ENCODE measurements around the gene MSMP. TPM values are rescaled to one million over a fixed set of nuclear protein-coding genes. Genes with fewer than 3 reads are reported as not detected.

MSMP gene
- total RNA-seq, 2 donors from 2014 or later: not detected

DNA sequence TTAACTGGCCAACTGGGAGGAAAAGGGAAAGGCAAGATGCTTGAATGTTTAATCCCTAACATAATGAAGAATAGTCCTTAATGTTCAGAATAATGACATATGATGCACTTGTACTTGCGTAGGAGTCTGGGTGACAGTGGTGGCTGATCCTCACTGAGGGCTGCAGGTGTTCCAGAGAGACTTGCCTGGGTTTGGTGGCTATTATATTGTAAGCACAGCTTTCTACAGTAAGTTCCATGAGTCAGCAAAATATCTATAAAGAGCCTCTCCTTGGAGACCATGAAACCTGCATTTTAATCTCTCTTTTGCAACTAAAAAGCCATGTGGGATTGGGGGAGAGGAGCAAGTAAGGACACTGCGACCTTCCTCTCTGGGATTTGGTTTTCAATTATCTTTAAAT, 35.5 kb upstream of the MSMP start:
- no peak for TF ChIP-seq POLR2A (IDR thresholded peaks at IDR 0.05)
- TF ChIP-seq, protein P1, sequence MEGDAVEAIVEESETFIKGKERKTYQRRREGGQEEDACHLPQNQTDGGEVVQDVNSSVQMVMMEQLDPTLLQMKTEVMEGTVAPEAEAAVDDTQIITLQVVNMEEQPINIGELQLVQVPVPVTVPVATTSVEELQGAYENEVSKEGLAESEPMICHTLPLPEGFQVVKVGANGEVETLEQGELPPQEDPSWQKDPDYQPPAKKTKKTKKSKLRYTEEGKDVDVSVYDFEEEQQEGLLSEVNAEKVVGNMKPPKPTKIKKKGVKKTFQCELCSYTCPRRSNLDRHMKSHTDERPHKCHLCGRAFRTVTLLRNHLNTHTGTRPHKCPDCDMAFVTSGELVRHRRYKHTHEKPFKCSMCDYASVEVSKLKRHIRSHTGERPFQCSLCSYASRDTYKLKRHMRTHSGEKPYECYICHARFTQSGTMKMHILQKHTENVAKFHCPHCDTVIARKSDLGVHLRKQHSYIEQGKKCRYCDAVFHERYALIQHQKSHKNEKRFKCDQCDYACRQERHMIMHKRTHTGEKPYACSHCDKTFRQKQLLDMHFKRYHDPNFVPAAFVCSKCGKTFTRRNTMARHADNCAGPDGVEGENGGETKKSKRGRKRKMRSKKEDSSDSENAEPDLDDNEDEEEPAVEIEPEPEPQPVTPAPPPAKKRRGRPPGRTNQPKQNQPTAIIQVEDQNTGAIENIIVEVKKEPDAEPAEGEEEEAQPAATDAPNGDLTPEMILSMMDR (IDR thresholded peaks at IDR 0.05): no peak
- intact Hi-C loops (cut with DNase I): no loop called here
- WGBS, 2 donors: 91 to 93% methylated on average over 2 of the region's 2 CpGs

DNA sequence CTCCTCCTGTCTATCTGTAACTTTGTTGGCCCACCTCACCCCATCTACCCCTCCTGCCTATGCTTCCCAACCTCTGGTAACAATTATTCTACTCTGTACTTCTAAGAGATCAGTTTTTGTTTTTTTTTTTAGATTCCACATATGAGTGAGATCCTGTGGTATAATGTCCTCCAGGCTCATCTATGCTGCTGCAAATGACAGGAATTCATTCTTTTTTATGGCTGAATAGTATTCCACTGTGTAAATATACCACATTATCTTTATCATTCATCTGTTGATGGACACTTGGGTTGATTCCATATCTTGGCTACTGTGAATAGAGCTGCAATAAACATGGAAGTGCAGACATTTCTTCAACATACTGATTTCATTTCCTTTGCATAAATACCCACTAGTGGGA, 29.3 kb upstream of the MSMP start:
- Histone ChIP-seq H3K27ac (no peak overlapping the region), H3K36me3 (replicated peaks in 1 of 2; ENCODE audit: insufficient read depth in 1 of 2, low read depth in 2 of 2) (no peaks in the 10 kb centered on the region), H3K4me3 (no peak overlapping the region), H3K4me1 (no peaks in the 10 kb centered on the region), H3K9me3 (no peaks in the 10 kb centered on the region), H3K27me3 (no peaks in the 10 kb centered on the region)
- ATAC-seq: no peak
- intact Hi-C loops (cut with DNase I): no loop called here
- TF ChIP-seq POLR2A (IDR thresholded peaks at IDR 0.05): no peak
- TF ChIP-seq, protein P1 (IDR thresholded peaks at IDR 0.05): no peak
- DNase-seq: no peak

More for the DNA sequence above, 35.5 kb upstream of the MSMP start:
- H3K27me3 ChIP-seq: no peaks in the 10 kb centered on the region
- ATAC-seq (no peak), DNase-seq (no peak)
- no peaks in the 10 kb centered on the region for H3K9me3 ChIP-seq
- H3K4me1 ChIP-seq: peaks cover 7% of the 10 kb centered on the region
- H3K27ac ChIP-seq: no peak overlapping the region
- H3K36me3 ChIP-seq (replicated peaks in 1 of 2; ENCODE audit: insufficient read depth in 1 of 2, low read depth in 2 of 2): no peaks in the 10 kb centered on the region
- no peak overlapping the region for H3K4me3 ChIP-seq

DNA sequence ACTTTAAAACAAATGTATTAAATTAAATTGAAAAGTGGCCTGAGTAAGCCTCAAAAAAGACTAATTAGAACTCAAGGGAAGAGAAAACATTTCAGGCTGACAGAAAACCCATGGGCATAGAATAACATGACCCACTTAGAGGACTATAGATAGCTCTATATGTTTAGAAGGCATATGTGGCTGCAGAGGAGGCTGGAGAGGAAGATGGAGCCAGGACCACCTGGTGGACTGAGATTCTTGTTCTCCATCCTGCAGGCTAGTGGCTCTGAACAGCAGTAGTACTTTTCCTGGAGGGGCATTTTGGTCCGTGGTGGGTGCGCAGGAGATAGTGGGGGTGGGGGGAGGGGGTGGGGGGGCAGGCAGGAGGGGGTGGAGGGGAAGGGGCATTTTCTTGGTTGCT, 27.0 kb upstream of the MSMP start:
- ATAC-seq: no peak
- Histone ChIP-seq H3K27me3 (no peaks in the 10 kb centered on the region), H3K36me3 (replicated peaks in 1 of 2; ENCODE audit: insufficient read depth in 1 of 2, low read depth in 2 of 2) (no peaks in the 10 kb centered on the region), H3K9me3 (no peaks in the 10 kb centered on the region), H3K4me3 (no peak overlapping the region), H3K4me1 (no peaks in the 10 kb centered on the region), H3K27ac (no peak overlapping the region)
- no peak for DNase-seq
- WGBS, 2 donors: 54 to 67% methylated on average over 2 of the region's 2 CpGs
- intact Hi-C loops (cut with DNase I): no loop called here
- TF ChIP-seq, protein P1 (IDR thresholded peaks at IDR 0.05): no peak
- no peak for TF ChIP-seq POLR2A (IDR thresholded peaks at IDR 0.05)

DNA sequence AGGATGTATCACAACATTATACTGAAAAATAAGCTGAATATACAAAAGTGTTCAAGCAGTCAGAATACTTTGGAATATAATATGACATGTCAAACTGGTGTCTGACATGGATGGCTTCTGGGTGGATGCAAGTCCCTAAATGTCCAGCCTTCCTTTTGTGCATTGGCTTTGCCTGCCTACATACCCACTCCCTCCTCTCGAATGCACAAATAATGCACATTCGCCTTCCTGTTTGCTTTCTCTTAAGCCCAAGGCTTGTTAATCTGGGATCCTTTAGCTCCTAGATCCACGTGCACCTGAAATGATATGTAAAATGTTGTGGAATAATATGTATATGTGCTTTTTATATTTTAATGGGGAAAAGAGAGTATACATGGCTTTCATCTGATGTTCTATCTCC, 24.4 kb upstream of the MSMP start:
- WGBS, 2 donors: 76 to 90% methylated on average over 3 of the region's 3 CpGs
- ATAC-seq (no peak), DNase-seq (no peak)
- Histone ChIP-seq H3K27me3 (no peaks in the 10 kb centered on the region), H3K4me1 (peaks cover 5% of the 10 kb centered on the region), H3K36me3 (replicated peaks in 1 of 2; ENCODE audit: insufficient read depth in 1 of 2, low read depth in 2 of 2) (no peaks in the 10 kb centered on the region), H3K27ac (no peak overlapping the region), H3K9me3 (no peaks in the 10 kb centered on the region), H3K4me3 (no peak overlapping the region)
- TF ChIP-seq, protein P1 (IDR thresholded peaks at IDR 0.05): no peak
- no peak for TF ChIP-seq POLR2A (IDR thresholded peaks at IDR 0.05)
- intact Hi-C loops (cut with DNase I): no loop called here

DNA sequence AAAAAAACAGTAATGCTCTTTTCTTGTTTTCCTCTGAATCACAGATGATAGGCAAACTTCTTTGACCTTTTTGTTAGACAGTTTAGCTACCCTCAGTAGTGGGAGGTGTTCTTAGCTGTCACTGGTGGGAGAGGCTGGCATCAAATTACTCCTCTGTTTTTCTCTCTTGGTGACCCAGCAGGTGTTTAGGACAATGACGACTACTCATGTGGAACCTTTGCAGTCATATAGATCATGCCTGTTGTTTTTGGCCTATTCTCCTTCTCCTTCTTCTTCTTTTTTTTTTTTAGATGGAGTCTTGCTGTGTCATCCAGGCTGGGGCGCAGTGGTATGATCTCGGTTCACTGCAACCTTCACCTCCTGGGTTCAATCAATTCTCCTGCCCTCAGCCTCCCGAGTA, 21.9 kb upstream of the MSMP start:
- TF ChIP-seq, protein P1 (IDR thresholded peaks at IDR 0.05): no peak
- TF ChIP-seq POLR2A (IDR thresholded peaks at IDR 0.05): no peak
- no peak for DNase-seq
- 76 to 83% methylated on average over 4 of the region's 4 CpGs for WGBS, 2 donors

More for the DNA sequence above, 21.9 kb upstream of the MSMP start:
- Histone ChIP-seq H3K4me3 (no peak overlapping the region), H3K36me3 (replicated peaks in 1 of 2; ENCODE audit: insufficient read depth in 1 of 2, low read depth in 2 of 2) (no peaks in the 10 kb centered on the region), H3K4me1 (peaks cover 22% of the 10 kb centered on the region), H3K27me3 (no peaks in the 10 kb centered on the region), H3K27ac (no peak overlapping the region), H3K9me3 (no peaks in the 10 kb centered on the region)
- intact Hi-C loops (cut with DNase I): no loop called here
- ATAC-seq: no peak
